Measurements from ENCODE around the gene STARD5.

Gene STARD5

DNA sequence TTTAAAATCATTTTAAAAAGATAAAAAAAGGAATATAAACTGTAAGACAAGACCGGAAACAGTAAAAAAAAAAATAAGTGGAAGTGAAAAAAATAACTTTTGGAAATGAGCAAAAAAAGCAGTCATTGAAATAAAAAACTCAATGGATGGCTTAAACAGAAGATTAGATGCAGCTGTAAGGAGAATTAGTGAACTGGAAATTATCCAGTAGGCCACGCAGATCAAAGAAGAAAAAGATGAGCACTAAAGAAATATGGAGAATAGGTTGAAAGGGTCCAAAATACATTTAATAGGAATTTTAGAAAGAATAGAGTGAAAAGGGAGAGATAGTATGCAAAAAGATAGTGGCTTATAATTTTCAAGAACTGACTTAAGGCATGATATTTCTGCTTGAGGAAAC is 47.0 kb downstream of the STARD5 start:
- no peak for DNase-seq (ENCODE audit: low read depth)
- TF ChIP-seq, protein P1, sequence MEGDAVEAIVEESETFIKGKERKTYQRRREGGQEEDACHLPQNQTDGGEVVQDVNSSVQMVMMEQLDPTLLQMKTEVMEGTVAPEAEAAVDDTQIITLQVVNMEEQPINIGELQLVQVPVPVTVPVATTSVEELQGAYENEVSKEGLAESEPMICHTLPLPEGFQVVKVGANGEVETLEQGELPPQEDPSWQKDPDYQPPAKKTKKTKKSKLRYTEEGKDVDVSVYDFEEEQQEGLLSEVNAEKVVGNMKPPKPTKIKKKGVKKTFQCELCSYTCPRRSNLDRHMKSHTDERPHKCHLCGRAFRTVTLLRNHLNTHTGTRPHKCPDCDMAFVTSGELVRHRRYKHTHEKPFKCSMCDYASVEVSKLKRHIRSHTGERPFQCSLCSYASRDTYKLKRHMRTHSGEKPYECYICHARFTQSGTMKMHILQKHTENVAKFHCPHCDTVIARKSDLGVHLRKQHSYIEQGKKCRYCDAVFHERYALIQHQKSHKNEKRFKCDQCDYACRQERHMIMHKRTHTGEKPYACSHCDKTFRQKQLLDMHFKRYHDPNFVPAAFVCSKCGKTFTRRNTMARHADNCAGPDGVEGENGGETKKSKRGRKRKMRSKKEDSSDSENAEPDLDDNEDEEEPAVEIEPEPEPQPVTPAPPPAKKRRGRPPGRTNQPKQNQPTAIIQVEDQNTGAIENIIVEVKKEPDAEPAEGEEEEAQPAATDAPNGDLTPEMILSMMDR (IDR thresholded peaks at IDR 0.05; ENCODE audit: control insufficient read depth, extremely low read depth, insufficient read depth), result no peak

DNA sequence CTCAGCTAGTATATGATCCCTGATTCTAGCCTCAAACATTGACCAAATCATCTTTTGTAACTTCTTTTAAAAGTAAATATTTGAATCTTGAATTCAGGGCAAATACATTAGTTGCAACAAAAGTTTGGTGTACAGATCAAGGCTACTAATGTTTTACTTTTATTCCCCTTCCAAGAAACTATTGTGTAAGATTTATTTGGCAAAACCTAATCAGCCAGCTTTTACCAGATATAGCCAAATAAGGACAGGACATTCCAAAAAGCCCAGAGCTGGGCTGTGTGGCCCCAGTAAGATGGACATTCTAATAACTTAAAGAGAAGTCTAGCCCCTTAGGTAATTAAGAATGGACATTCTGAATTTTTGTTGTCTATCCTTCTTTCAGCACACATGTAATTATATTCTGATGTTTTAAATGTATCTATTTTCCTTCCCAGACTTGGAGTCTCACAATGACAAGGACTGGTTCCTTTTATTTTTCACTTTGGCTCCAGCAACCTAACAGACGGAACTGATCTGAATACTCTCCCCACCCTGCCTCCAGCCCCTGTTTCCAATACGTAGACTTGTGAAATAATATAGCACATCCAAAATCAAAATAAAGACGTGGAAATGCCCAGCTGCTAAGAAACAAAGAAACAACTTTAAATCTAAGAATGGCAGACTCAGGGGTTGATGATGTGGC is 48.1 kb downstream of the STARD5 start:
- no peak overlapping the region for H3K4me3 ChIP-seq (ENCODE audit: low read depth, low read length)
- no peak for DNase-seq (ENCODE audit: low read depth)
- TF ChIP-seq, protein P1 (IDR thresholded peaks at IDR 0.05; ENCODE audit: control insufficient read depth, extremely low read depth, insufficient read depth), result no peak

More for the DNA sequence above, 47.0 kb downstream of the STARD5 start:
- no peak overlapping the region for H3K4me3 ChIP-seq (ENCODE audit: low read depth, low read length)

DNA sequence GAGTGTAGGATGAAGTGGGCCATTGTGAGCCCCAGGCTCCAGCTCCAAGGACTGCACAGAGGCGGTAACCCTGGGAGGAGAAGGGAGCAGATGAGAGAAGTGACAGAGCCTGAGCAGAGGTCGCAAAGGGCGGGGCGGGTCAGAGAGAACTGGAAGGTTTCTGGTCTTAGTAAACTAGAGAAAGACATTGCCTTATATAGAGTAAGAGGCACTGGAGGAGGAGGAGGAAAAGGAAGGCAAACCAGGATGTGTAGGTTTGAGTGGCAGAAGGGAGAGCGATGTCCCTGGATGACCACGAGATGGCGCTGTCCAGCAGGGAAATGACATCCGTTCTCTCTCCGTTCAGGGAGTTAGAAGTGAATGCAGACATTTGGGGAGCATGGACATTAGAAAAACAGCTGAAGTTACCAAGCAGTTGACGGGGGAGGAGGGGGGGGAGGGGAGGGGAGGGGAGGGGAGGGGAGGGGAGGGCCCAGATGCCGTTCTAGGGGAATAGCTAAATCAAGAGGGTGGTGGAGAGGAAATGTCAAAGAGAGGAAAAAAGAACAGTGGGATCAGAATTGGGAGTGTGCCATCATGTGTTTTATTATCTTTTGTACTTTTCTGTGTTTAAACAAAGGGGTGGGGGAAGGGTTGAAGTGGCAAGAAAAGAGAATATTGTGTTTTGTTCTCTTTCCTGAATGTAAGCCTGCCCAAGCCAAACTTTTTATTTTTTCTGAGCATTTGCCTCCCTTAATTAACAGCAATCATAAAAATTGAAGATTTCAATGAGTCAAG is 48.8 kb downstream of the STARD5 start:
- H3K4me3 ChIP-seq (ENCODE audit: low read depth, low read length), result no peak overlapping the region
- DNase-seq (ENCODE audit: low read depth), result peak; percentile 78
- TF ChIP-seq, protein P1 (IDR thresholded peaks at IDR 0.05; ENCODE audit: control insufficient read depth, extremely low read depth, insufficient read depth), result peak; percentile 99

DNA sequence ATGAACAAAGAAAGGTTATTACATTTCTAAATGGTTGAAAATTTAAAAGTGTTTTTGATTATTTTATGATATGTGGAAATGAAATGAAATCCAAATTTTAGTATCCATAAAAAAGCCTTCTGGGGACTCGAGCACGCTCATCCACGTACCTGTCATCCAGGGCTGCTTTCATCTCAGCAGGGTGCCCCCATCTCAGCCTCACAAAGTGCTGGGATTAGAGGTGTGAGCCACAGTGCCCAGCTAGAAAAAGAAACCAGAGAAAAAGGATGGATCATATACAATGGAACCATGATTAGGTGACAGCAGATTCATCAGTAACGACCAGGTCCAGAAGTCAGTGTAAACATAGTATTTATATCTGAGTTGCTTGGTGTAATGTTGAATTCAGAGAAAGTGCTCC is 49.7 kb downstream of the STARD5 start:
- DNase-seq (ENCODE audit: low read depth), result no peak
- TF ChIP-seq, protein P1 (IDR thresholded peaks at IDR 0.05; ENCODE audit: control insufficient read depth, extremely low read depth, insufficient read depth), result no peak
- H3K4me3 ChIP-seq (ENCODE audit: low read depth, low read length), result no peak overlapping the region

DNA sequence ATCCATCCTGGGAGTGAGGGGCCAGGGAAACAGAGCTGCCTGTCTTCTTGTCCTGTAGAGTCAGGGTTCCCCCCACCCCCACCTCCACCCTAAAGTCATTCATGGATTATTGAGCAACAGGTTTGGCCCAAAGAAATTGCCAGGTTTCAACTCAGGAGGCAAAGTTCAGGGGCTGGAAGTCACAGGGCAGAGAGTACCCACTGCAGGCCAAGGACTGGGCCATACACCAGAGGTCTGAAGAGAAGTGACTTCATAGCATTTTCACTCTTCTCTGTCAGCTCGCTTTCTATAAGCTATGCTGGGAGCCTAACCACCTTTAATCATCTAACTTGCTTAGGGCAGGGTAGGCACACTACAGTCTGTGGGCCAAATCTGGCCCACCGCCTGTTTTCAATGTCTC is 50.1 kb downstream of the STARD5 start:
- no peak for DNase-seq (ENCODE audit: low read depth)
- TF ChIP-seq, protein P1 (IDR thresholded peaks at IDR 0.05; ENCODE audit: control insufficient read depth, extremely low read depth, insufficient read depth), result no peak
- H3K4me3 ChIP-seq (ENCODE audit: low read depth, low read length), result no peak overlapping the region

DNA sequence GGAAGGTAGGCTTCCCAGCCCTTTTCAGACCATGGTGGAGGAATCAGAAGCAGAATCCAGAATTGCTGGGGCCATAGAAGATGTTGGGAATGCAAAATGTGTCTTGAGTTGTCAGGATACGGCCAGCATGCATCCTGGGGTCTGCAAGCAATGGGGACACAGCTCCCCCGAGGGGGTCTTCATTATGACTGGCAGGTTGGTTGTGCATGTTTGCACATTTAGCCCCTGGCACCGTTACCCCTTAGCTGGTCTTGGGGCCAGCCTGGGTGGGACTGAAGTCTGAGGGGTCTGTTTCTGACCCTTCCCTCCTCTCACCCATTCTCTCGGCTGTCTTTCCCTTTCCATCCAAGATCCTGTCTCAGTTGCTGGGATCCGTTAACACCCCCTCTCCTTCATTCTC is 50.7 kb downstream of the STARD5 start:
- TF ChIP-seq, protein P1 (IDR thresholded peaks at IDR 0.05; ENCODE audit: control insufficient read depth, extremely low read depth, insufficient read depth), result no peak
- H3K4me3 ChIP-seq (ENCODE audit: low read depth, low read length), result no peak overlapping the region
- DNase-seq (ENCODE audit: low read depth), result no peak
